H1 (cell line): ENCODE data around the gene RCAN2. TPM values are rescaled to one million over a fixed set of nuclear protein-coding genes. Genes with fewer than 3 reads are reported as not detected.

Source experiments
- CTCF ChIA-PET: fragments of 300-600 bp; sonication (Branson Sonifier 250); formaldehyde crosslinking; loops from one replicate; lab custom pipeline; 2021; ENCODE audit not compliant: partially characterized antibody; lab: Charles Lee
- POLR2A ChIA-PET: fragments of 300-600 bp; sonication (Branson Sonifier 250); formaldehyde crosslinking; loops from one replicate; lab custom pipeline; 2021; ENCODE audit warnings: inconsistent platforms; ENCODE audit not compliant: partially characterized antibody; lab: Charles Lee
- DNase-seq, 2 experiments: peaks; one replicate each; pipeline versions ENCODE4 v3.0.0 to v3.0.0-alpha.2; 2010 to 2022; ENCODE audit warnings: low spot score in 2 of 2, low read depth in 1 of 2, mixed read lengths in 1 of 2
- FAIRE-seq: peaks from 2 replicates; lab custom pipeline; 2011; peaks lifted over from hg19 to GRCh38; lab: Jason Lieb, UNC
- H2AFZ ChIP-seq: 2 replicates; pipeline ENCODE4 v1.8.1; 2012; ENCODE audit warnings: low read length, inconsistent platforms
- H2AK5ac ChIP-seq: 2 replicates; pipeline ENCODE4 v1.6.1; 2013; ENCODE audit warnings: low read depth, low read length
- H2BK120ac ChIP-seq: replicated peaks from 2 replicates; pipeline ENCODE3; 2013; ENCODE audit warnings: low read depth, low read length, inconsistent platforms
- H2BK12ac ChIP-seq: 2 replicates; pipeline ENCODE4 v1.6.1; 2013; ENCODE audit warnings: low read depth, low read length
- H2BK15ac ChIP-seq: 2 replicates; pipeline ENCODE4 v1.6.1; 2013; ENCODE audit warnings: low read length
- H2BK20ac ChIP-seq: 2 replicates; pipeline ENCODE4 v1.6.1; 2013; ENCODE audit warnings: low read length
- H2BK5ac ChIP-seq: 2 replicates; pipeline ENCODE4 v1.6.1; 2013; ENCODE audit warnings: low read depth, low read length
- H3K14ac ChIP-seq: 2 replicates; pipeline ENCODE4 v1.6.1; 2013; ENCODE audit warnings: inconsistent platforms; ENCODE audit not compliant: insufficient read length
- H3K18ac ChIP-seq: 2 replicates; pipeline ENCODE4 v1.6.1; 2013; ENCODE audit warnings: low read length; ENCODE audit errors: extremely low read depth
- H3K23ac ChIP-seq: 2 replicates; pipeline ENCODE4 v1.6.1; 2013; ENCODE audit warnings: inconsistent platforms; ENCODE audit not compliant: insufficient read length
- H3K23me2 ChIP-seq: 2 replicates; pipeline ENCODE4 v1.6.1; 2013; ENCODE audit warnings: low read depth, low read length
- H3K27ac ChIP-seq: 2 replicates; pipeline ENCODE4 v1.6.1; 2011; ENCODE audit warnings: low read depth, low read length, inconsistent platforms
- H3K27me3 ChIP-seq, 4 experiments: replicated peaks in 1 of 4; 1 replicate in 1 of 4; 2 replicates in 3 of 4; pipeline versions ENCODE4 v1.6.1 to v1.8.1; 2011 to 2013; ENCODE audit warnings: low read length in 3 of 4, mild to moderate bottlenecking in 3 of 4, inconsistent platforms in 2 of 4, mixed read lengths in 2 of 4, moderate library complexity in 1 of 4; ENCODE audit not compliant: control insufficient read depth in 3 of 4, insufficient read depth in 3 of 4; ENCODE audit errors: extremely low read depth in 1 of 4
- H3K36me3 ChIP-seq, 4 experiments: 2 replicates each; pipeline versions ENCODE4 v1.6.1 to v1.8.1; 2011 to 2013; ENCODE audit warnings: mild to moderate bottlenecking in 4 of 4, low read length in 3 of 4, moderate library complexity in 2 of 4, control low read depth in 1 of 4, inconsistent platforms in 1 of 4; ENCODE audit not compliant: insufficient read depth in 4 of 4, control insufficient read depth in 2 of 4
- H3K4ac ChIP-seq: replicated peaks from 2 replicates; pipeline ENCODE3; 2013; ENCODE audit warnings: low read length, low read depth, mixed read lengths, inconsistent platforms; ENCODE audit not compliant: insufficient read length
- H3K4me1 ChIP-seq, 4 experiments: replicated peaks in 1 of 4; 1 replicate in 1 of 4; 2 replicates in 3 of 4; pipeline versions ENCODE4 v1.6.1 to v1.8.1; 2011 to 2013; ENCODE audit warnings: low read length in 3 of 4, inconsistent platforms in 2 of 4, mixed read lengths in 1 of 4; ENCODE audit not compliant: insufficient read depth in 4 of 4, control insufficient read depth in 3 of 4
- H3K4me2 ChIP-seq, 2 experiments: 2 replicates each; pipeline versions ENCODE4 v1.6.1 to v1.8.1; 2011 to 2013; ENCODE audit warnings: low read depth in 2 of 2, low read length in 2 of 2, control low read depth in 1 of 2, inconsistent platforms in 1 of 2, mild to moderate bottlenecking in 1 of 2; ENCODE audit not compliant: insufficient read depth in 1 of 2
- H3K4me3 ChIP-seq, 4 experiments: fragments of 200-600, 300-600 bp in 1 of 4; sonication (generic), shearing (Covaris generic), sonication (Bioruptor Twin) in 1 of 4; 2 replicates each; pipeline versions ENCODE4 v1.5.1 to v1.8.1; 2011 to 2016; ENCODE audit warnings: low read length in 4 of 4, low read depth in 3 of 4, control low read depth in 2 of 4, inconsistent platforms in 2 of 4, mild to moderate bottlenecking in 2 of 4, mixed read lengths in 1 of 4, moderate library complexity in 1 of 4; ENCODE audit not compliant: insufficient read depth in 2 of 4; ENCODE audit errors: extremely low read depth in 1 of 4
- H3K56ac ChIP-seq: replicated peaks from 2 replicates; pipeline ENCODE3; 2013; ENCODE audit warnings: low read depth, mild to moderate bottlenecking, mixed read lengths, low read length, inconsistent platforms; ENCODE audit not compliant: insufficient read length
- H3K79me1 ChIP-seq: 2 replicates; pipeline ENCODE4 v1.6.1; 2013; ENCODE audit warnings: low read depth, low read length, control low read depth
- H3K79me2 ChIP-seq, 2 experiments: 2 replicates each; pipeline versions ENCODE4 v1.6.1 to v1.8.1; 2012 to 2013; ENCODE audit warnings: low read length in 2 of 2, mild to moderate bottlenecking in 2 of 2, inconsistent platforms in 1 of 2; ENCODE audit not compliant: insufficient read depth in 2 of 2, control insufficient read depth in 1 of 2
- H3K9ac ChIP-seq, 4 experiments: replicated peaks in 1 of 4; 1 replicate in 1 of 4; 2 replicates in 3 of 4; pipeline versions ENCODE4 v1.6.1 to v1.8.1; 2011 to 2013; ENCODE audit warnings: low read depth in 3 of 4, low read length in 3 of 4, control low read depth in 2 of 4, mild to moderate bottlenecking in 2 of 4, moderate library complexity in 2 of 4, inconsistent platforms in 1 of 4; ENCODE audit errors: extremely low read depth in 1 of 4
- H3K9me3 ChIP-seq, 2 experiments: 2 replicates each; pipeline versions ENCODE4 v1.6.1 to v1.8.1; 2012 to 2013; ENCODE audit warnings: mild to moderate bottlenecking in 2 of 2, moderate library complexity in 2 of 2, control low read depth in 1 of 2, inconsistent platforms in 1 of 2, low read depth in 1 of 2, low read length in 1 of 2, mixed read lengths in 1 of 2; ENCODE audit not compliant: insufficient read depth in 2 of 2
- H4K20me1 ChIP-seq, 2 experiments: replicated peaks in 1 of 2; 2 replicates each; pipeline versions ENCODE3 to v1.8.1; 2011 to 2013; ENCODE audit warnings: inconsistent platforms in 2 of 2, low read length in 2 of 2, mild to moderate bottlenecking in 1 of 2; ENCODE audit not compliant: insufficient read depth in 2 of 2, control insufficient read depth in 1 of 2
- H4K5ac ChIP-seq: 2 replicates; pipeline ENCODE4 v1.6.1; 2013; ENCODE audit warnings: low read length, low read depth, mixed read lengths, inconsistent platforms; ENCODE audit not compliant: insufficient read length
- H4K8ac ChIP-seq: 2 replicates; pipeline ENCODE4 v1.8.0; 2013; ENCODE audit warnings: mild to moderate bottlenecking, moderate library complexity, low read length, inconsistent platforms; ENCODE audit not compliant: insufficient read depth; ENCODE audit errors: extremely low read depth
- H4K91ac ChIP-seq: replicated peaks from 2 replicates; pipeline ENCODE3; 2013; ENCODE audit warnings: low read length, mixed read lengths, inconsistent platforms; ENCODE audit not compliant: insufficient read length
- EP300 ChIP-seq, 2 experiments: IDR thresholded peaks; 1 replicate in 1 of 2; 2 replicates in 1 of 2; pipeline ENCODE4 v1.6.1; 2011 to 2012; ENCODE audit warnings: low read depth in 2 of 2, low read length in 2 of 2, mild to moderate bottlenecking in 2 of 2, borderline replicate concordance in 1 of 2, inconsistent platforms in 1 of 2, moderate library complexity in 1 of 2
- GTF2F1 ChIP-seq: IDR thresholded peaks from 2 replicates; pipeline ENCODE4 v1.6.1; 2012; ENCODE audit warnings: low read depth, low read length, improper control_type of control experiment, borderline replicate concordance
- WGBS, 2 experiments: shearing (Covaris generic) in 1 of 2; methylation state at CpG; one replicate each; pipeline versions ENCODE4 v1.1.6 to v1.1.7; 2013 to 2015; ENCODE audit warnings: low lambda C conversion rate in 2 of 2, mixed read lengths in 2 of 2, inconsistent platforms in 1 of 2, low coverage in 1 of 2, missing lambda C conversion rate in 1 of 2; ENCODE audit not compliant: insufficient replicate concordance in 2 of 2, insufficient coverage in 1 of 2, insufficient read length in 1 of 2; ENCODE audit errors: extremely low coverage in 1 of 2, missing lambda C conversion rate in 1 of 2; 5-methylcytosine and 5-hydroxymethylcytosine counted together
- polyA plus RNA-seq, 7 experiments: library from polyadenylated mRNA; depleted of rRNA in 3 of 7; stranded (reverse) in 5 of 7; unstranded in 2 of 7; fragments of >200 nt in 5 of 7; fragments of 200-250 nt in 2 of 7; gene quantifications; 1 replicate in 5 of 7; 2 replicates in 1 of 7; 4 replicates in 1 of 7; pipeline versions ENCODE4 v1.2.1 to v1.2.3, GENCODE V29; 2011 to 2013; ENCODE audit warnings: missing spikeins in 2 of 7, mixed read lengths in 2 of 7
- total RNA-seq: library from RNA; stranded (reverse); fragmentation: NEBNext Ultra II Directional; extraction: Animal tissue kit (Norgen Biotek cat#: 25700); gene quantifications from 2 replicates; pipeline ENCODE4 v1.2.1, GENCODE V29; 2021

The RCAN2 gene
- total and polyA plus RNA-seq, 2 of the 8 experiments (the other 6 are each of a cell fraction or from before 2014, with no cell fraction given), result 5.0 to 8.5 TPM

DNA sequence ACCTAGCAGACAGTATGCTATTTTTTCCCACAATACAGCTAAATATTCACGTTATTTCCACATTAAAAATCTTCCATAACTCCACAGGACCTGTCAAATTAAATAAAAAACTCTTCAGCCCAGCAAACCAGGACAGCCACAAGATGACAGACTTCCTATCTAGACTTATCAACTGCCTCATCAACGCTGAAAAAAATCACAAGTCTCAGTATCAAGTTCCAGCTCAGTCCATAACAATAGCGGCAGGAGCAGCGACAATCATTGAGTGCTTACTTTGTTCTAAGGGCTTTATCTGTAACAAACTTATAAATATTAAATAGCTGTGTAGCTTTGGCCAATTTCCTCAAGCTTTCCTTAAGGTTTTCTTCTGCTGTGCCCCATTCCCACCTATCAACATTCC, 24.7 kb downstream of the RCAN2 start:
- no peaks in the 10 kb centered on the region for H3K23me2 ChIP-seq
- H3K9ac ChIP-seq, result no peak overlapping the region
- FAIRE-seq (no peak), DNase-seq (no peak)
- no peak overlapping the region for H3K18ac ChIP-seq
- H4K91ac ChIP-seq, result no peak overlapping the region
- H2AK5ac ChIP-seq, result no peak overlapping the region
- 0 out of 4 replicates have a peak overlapping the region, but pooled peaks of 1 of the 2 experiments have one; percentile 3 for H3K4me2 ChIP-seq
- H2BK5ac ChIP-seq, result no peak overlapping the region
- TF ChIP-seq EP300 (IDR thresholded peaks at IDR 0.05; ENCODE audit: borderline replicate concordance in 1 of 2, low read depth in 2 of 2, low read length in 2 of 2) (no peak), GTF2F1 (no peak)
- H3K4ac ChIP-seq, result no peak overlapping the region
- no peak overlapping the region for H3K23ac ChIP-seq
- H2BK12ac ChIP-seq, result no peak overlapping the region
- no peak overlapping the region for H4K8ac ChIP-seq
- peaks cover 1 to 11% (median 6%) of the 10 kb centered on the region in 4 experiments; a peak in 6 of 7 replicates for H3K4me1 ChIP-seq
- POLR2A ChIA-PET, result interaction anchor here (0.6 to 2.0 kb wide), 2 partner anchors 10 to 29 kb away, joined by 3 to 5 read pairs; no protein-coding TSS in a partner anchor
- H3K14ac ChIP-seq, result no peak overlapping the region
- H3K79me2 ChIP-seq, result no peaks in the 10 kb centered on the region
- H2AFZ ChIP-seq, result no peak overlapping the region
- no peak overlapping the region for H2BK15ac ChIP-seq
- no peaks in the 10 kb centered on the region; a peak in 1 of 4 replicates for H3K9me3 ChIP-seq
- no peaks in the 10 kb centered on the region for H3K27me3 ChIP-seq
- no peak overlapping the region for H4K5ac ChIP-seq
- H3K56ac ChIP-seq, result no peak overlapping the region
- H4K20me1 ChIP-seq, result no peaks in the 10 kb centered on the region
- no peak overlapping the region for H2BK120ac ChIP-seq
- H3K4me3 ChIP-seq, result no peak overlapping the region; a peak in 1 of 8 replicates
- CTCF ChIA-PET, result interaction anchor here (1.4 to 2.0 kb wide), 5 partner anchors 9 to 523 kb away, joined by 5 to 9 read pairs (median 7); partner anchors contain the start of gene RCAN2
- no peaks in the 10 kb centered on the region for H3K79me1 ChIP-seq
- H3K36me3 ChIP-seq, result no peaks in the 10 kb centered on the region; a peak in 1 of 8 replicates
- H2BK20ac ChIP-seq, result no peak overlapping the region
- H3K27ac ChIP-seq, result no peak overlapping the region
- 80 to 100% methylated on average over 1 to 4 of the region's 4 CpGs for WGBS, 2 experiments
